ENCODE results near the gene CRB2.
"Not testable (repeated sequence)": the region's sequence is repeated elsewhere in the genome, so short reads cannot be mapped to it uniquely, and the experiment has no call there.

CRB2 gene

GRCh38 chr9:123329329-123329955 is 26.6 kb upstream of the CRB2 start:
- no peak for DNase-seq

GRCh38 chr9:123331346-123332060 is 24.5 kb upstream of the CRB2 start:
- DNase-seq = no peak

GRCh38 chr9:123333058-123333669 is 22.8 kb upstream of the CRB2 start:
- DNase-seq = not testable (repeated sequence)

- no peak for DNase-seq
Measured at GRCh38 chr9:123334639-123335038, 21.4 kb upstream of the CRB2 start.

GRCh38 chr9:123335193-123335985 is 20.6 kb upstream of the CRB2 start:
- peak; percentile 78 for DNase-seq

- no peak for DNase-seq
Measured at GRCh38 chr9:123335986-123336329, 20.0 kb upstream of the CRB2 start.

- no peak for DNase-seq
Measured at GRCh38 chr9:123336449-123336848, 19.5 kb upstream of the CRB2 start.

GRCh38 chr9:123336959-123337358 is 19.0 kb upstream of the CRB2 start:
- no peak for DNase-seq

- no peak for DNase-seq
Measured at GRCh38 chr9:123337971-123338370, 18.0 kb upstream of the CRB2 start.

- no peak for DNase-seq
Measured at GRCh38 chr9:123338710-123339665, 17.0 kb upstream of the CRB2 start.

- no peak for DNase-seq
Measured at GRCh38 chr9:123339666-123340510, 16.1 kb upstream of the CRB2 start.

GRCh38 chr9:123341816-123342215 is 14.2 kb upstream of the CRB2 start:
- DNase-seq = no peak

- no peak for DNase-seq
Measured at GRCh38 chr9:123342247-123342646, 13.8 kb upstream of the CRB2 start.

- DNase-seq = no peak
Measured at GRCh38 chr9:123343443-123344191, 12.4 kb upstream of the CRB2 start.

- no peak for DNase-seq
Measured at GRCh38 chr9:123344192-123344949, 11.6 kb upstream of the CRB2 start.

- DNase-seq = no peak
Measured at GRCh38 chr9:123345567-123345955, 10.4 kb upstream of the CRB2 start.

GRCh38 chr9:123346026-123346425 is 10.0 kb upstream of the CRB2 start:
- peak; percentile 30 for DNase-seq

GRCh38 chr9:123346826-123347225 is 9.2 kb upstream of the CRB2 start:
- no peak for DNase-seq

- DNase-seq = no peak
Measured at GRCh38 chr9:123347289-123348060, 8.5 kb upstream of the CRB2 start.
